Endothelial cell of umbilical vein (primary cell): ENCODE results near the gene NAA20.

Experiments used
- CTCF ChIP-seq, 2 donors: IDR thresholded peaks; 1 replicate in 1 of 2; 2 replicates in 1 of 2; pipeline ENCODE4 v1.5.1; 2011; ENCODE audit warnings: low read length in 2 of 2, mild to moderate bottlenecking in 2 of 2, moderate library complexity in 2 of 2, control low read depth in 1 of 2, inconsistent platforms in 1 of 2, low read depth in 1 of 2; ENCODE audit not compliant: insufficient read depth in 1 of 2; ENCODE audit errors: extremely low read depth in 1 of 2
- EZH2 ChIP-seq: IDR thresholded peaks from 2 replicates; pipeline ENCODE4 v1.6.1; 2012; ENCODE audit warnings: borderline replicate concordance, low read depth, mild to moderate bottlenecking, moderate library complexity, low read length, inconsistent platforms; ENCODE audit not compliant: severe bottlenecking
- GATA2 ChIP-seq: IDR thresholded peaks from 2 replicates; pipeline ENCODE4 v1.7.0; 2011; ENCODE audit warnings: low read depth, mild to moderate bottlenecking, moderate library complexity, mixed read lengths, low read length; ENCODE audit not compliant: insufficient read length, insufficient read depth
- MYC ChIP-seq: IDR thresholded peaks from one replicate; pipeline ENCODE4 v1.6.1; 2011; ENCODE audit warnings: mild to moderate bottlenecking, low read depth, low read length
- POLR2A ChIP-seq: IDR thresholded peaks from 2 replicates; pipeline ENCODE4 v1.6.1; 2012; ENCODE audit warnings: low read depth, mild to moderate bottlenecking, control low read depth, low read length

GRCh38 chr20:19971116-19971515, 46.0 kb upstream of the NAA20 start:
- no peak for TF ChIP-seq POLR2A
- no peak for TF ChIP-seq MYC
- no peak for TF ChIP-seq GATA2
- TF ChIP-seq CTCF (IDR thresholded peaks at IDR 0.05; ENCODE audit: extremely low read depth in 1 of 2, insufficient read depth in 1 of 2, low read depth in 1 of 2, low read length in 2 of 2), result no peak
- TF ChIP-seq EZH2, result no peak
